IPS DF 19.7 (cell line): ENCODE data around the gene KRT75.
"Not testable (repeated sequence)": the region's sequence is repeated elsewhere in the genome, so short reads cannot be mapped to it uniquely, and the experiment has no call there.

Experiments
- DNase-seq: peaks from one replicate; pipeline ENCODE4 v3.0.0-alpha.2; 2013; ENCODE audit warnings: low read depth, low spot score

The KRT75 gene

GRCh38 chr12:52434081-52434733 is at the start of gene KRT75:
Gene KRT75 (minus strand): TSS chr12:52434371. CDS start chr12:52434304, 67 bp downstream.
- DNase-seq: no peak

- no peak for DNase-seq
These were observed 45.9 kb upstream of the KRT75 start for GRCh38 chr12:52480073-52480472.

- no peak for DNase-seq
These were observed 43.5 kb upstream of the KRT75 start for GRCh38 chr12:52477651-52478050.

GRCh38 chr12:52474212-52474611 is 40.0 kb upstream of the KRT75 start:
- no peak for DNase-seq

GRCh38 chr12:52473768-52474167 is 39.6 kb upstream of the KRT75 start, which contains the start of gene KRT6C:
Gene KRT6C (minus strand): TSS chr12:52473805. CDS start chr12:52473737, 68 bp downstream.
- DNase-seq: no peak

- DNase-seq: no peak
These were observed 35.7 kb upstream of the KRT75 start for GRCh38 chr12:52469853-52470252.

- no peak for DNase-seq
These were observed 30.7 kb upstream of the KRT75 start for GRCh38 chr12:52464897-52465296.

- DNase-seq: no peak
These were observed 27.5 kb upstream of the KRT75 start for GRCh38 chr12:52461693-52462092.

- no peak for DNase-seq
These were observed 24.7 kb upstream of the KRT75 start for GRCh38 chr12:52458861-52459260.

GRCh38 chr12:52455821-52456220 is 21.6 kb upstream of the KRT75 start:
- DNase-seq: no peak

GRCh38 chr12:52454411-52455201 is 20.4 kb upstream of the KRT75 start:
- no peak for DNase-seq

- DNase-seq: no peak
These were observed 17.9 kb upstream of the KRT75 start, which contains the start of gene KRT6B for GRCh38 chr12:52452101-52452500. Gene KRT6B (minus strand): TSS chr12:52452146. CDS start chr12:52452078, 68 bp downstream.

GRCh38 chr12:52448228-52448627 is 14.1 kb upstream of the KRT75 start:
- no peak for DNase-seq

- not testable (repeated sequence) for DNase-seq
These were observed 13.0 kb upstream of the KRT75 start for GRCh38 chr12:52447196-52447595.

GRCh38 chr12:52446367-52447045 is 12.3 kb upstream of the KRT75 start:
- DNase-seq: no peak

- no peak for DNase-seq
These were observed 11.7 kb upstream of the KRT75 start for GRCh38 chr12:52445876-52446275.

- no peak for DNase-seq
These were observed 10.8 kb upstream of the KRT75 start for GRCh38 chr12:52444647-52445595.

- DNase-seq: no peak
These were observed 9.8 kb upstream of the KRT75 start for GRCh38 chr12:52443966-52444365.

GRCh38 chr12:52442600-52443061 is 8.5 kb upstream of the KRT75 start:
- DNase-seq: peak; percentile 64

- DNase-seq: no peak
These were observed 7.2 kb upstream of the KRT75 start for GRCh38 chr12:52441320-52441911.
